ENCODE data around the gene PCK1.
A peak's percentile ranks its signal among the peaks of the same experiment; 100 is the strongest.

Gene PCK1

GRCh38 chr20:57589728-57590484 is 29.0 kb downstream of the PCK1 start:
- DNase-seq, result no peak

DNA sequence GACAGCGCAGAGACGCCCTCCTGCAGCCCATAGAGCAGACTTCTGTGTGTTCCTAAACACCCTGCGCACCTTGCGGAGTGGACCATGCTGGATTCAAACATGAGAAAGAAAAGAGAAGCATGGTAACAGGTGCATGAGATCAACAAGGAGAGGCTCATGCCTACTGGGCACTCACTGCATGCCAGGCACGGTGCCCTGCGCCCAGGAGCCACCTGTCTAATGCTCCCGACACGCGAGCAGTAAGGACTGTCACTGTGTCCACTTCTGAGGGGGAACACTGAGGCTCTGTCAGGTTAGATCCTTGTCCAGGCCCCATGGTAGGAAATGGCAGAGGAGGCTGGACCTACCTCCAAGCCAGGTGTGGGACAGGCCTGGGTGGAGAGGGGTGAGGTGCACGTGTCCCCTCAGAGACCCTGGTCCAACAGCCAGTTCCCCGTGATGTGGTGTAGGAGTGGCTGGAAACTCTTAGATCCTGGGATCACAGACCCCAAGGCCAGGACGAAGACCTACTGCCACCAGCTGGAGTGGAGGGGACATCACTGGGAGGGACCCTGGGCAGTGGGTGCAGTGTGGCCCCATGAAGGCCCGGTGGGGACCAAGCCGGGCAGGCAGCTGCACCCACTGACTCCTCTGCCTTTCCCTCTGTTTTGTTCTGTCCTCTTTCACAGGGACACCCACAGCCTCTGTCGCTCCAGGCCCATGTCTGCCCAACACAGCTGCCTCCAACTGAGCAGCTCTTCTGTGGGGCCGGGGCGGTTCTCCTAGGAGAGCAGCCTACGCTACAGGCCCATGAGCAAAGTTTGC is 29.8 kb downstream of the PCK1 start:
- DNase-seq, result no peak

GRCh38 chr20:57591289-57592229 is 30.6 kb downstream of the PCK1 start:
- DNase-seq, result no peak

DNA sequence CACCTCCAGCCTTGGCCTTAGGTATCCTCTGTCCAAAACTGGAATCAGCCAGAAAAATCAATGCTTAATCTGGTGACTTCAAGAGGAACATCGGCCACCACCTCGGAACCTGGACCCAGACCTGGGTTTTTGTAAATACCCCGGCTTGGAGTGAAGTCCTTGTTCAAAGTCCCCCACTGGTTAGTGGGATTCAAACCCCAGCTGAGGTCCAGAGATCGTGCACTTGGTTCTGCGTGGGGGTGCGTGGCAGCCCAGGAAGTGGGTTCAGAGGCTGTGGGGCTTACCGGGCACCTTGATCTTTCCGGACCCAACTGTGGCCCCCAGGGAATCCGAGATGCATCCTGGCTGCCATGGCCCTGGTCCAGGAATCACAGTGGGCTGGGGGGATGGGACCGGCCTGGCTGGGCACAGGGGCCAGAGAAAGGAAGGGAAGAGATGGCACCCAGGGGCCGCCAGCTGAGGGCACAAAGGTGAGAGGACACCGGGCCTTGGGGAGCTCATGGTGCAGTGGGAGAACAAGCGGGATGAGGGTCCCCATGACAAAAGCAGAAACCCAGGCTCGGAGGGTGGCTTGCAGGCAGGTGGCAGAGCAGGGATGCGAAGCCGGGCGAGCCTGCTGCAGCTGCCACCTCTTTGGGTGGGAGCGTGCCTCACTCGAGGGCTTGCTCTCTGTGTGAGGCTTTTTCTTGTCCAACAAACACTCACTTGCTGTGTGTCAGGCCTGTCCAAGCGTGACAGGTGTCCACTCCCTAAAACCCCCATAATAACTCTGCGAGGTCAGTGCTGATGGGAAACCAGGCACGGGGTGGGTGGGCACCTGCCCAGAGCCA is 31.6 kb downstream of the PCK1 start:
- DNase-seq, result no peak

DNA sequence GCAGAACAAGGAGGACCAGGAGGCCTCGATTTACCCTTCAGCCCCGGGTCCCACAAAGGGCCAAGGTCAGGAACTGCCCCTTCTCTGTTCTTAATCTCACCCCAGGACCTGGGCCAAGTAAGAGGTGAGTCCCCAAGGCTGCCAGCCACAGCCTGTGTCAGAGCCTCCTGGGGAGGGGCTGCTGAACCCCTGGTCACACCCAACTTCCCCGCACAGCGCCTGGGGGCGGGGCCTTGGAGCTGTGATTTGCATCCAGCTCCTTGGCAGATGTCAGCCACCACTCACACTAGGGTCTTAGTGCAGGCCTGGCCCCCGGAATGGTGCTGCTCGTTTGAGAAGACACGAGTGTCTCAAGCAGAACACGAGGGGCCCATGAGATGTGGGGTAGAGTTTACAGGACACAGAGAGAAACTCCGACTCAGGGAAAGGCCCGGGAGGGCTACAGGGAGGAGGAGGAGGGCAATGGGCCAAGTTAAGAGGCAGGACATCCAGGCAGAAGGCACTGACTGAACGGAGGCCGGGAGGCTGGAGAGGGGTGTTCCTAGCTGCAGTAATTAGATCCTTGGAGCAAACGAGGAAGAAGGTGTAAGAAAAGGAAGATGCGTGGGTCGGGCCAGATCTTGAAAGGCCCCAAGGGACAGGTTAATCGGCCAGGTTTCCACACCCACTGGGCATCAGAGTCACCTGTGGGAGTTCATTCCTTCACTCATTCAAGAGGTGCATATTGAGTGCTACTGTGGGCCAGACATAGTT is 32.4 kb downstream of the PCK1 start:
- no peak for DNase-seq

- DNase-seq, result peak; percentile 40
Observed at GRCh38 chr20:57594092-57594951, 33.4 kb downstream of the PCK1 start.

DNA sequence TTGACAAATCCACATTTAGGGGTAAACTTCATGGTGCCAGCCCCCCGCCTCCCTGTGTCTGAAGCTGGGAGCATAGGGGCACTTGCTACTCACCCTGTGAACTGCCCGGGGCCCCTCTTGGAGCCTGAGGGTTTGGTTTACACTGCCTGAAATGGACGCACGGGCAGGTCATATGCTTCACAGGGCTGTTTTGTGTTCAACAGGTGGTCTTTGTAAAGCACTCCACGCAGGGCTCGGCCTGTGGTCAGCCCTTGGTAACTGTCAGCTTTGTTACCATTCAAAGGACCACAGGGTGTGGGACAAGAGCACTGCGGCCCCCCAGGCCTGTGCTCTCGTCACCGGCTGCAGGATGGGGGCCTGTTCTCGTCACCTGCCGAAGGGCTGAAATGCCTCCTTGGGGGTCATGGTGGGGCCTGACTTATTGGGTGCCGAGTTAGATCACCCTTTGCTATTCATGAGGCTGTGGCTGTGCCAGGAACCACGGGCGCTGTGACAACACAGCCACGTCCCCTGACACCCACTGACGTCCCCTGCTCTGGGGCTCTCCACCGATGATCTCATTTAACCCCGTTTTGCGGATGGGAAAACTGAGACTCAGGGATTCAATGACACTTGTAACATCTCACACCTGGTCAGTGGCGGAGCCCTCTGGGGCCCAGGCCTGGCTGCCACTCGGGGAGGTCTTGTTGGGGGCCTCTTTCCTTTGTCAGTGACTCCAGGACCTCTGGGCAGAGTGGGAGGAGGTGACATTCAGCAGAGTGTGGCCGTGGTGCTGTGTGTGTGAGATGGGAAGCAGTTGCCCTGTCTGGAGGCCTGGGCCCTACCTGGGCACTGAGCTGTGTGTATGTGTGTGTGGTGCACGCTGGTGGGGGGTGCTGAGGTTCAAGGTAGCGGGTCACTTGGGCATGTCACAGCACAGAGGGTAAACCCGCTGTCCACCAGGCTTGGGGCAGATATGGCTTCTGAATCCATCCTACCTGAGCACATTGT is 34.4 kb downstream of the PCK1 start:
- no peak for DNase-seq

DNA sequence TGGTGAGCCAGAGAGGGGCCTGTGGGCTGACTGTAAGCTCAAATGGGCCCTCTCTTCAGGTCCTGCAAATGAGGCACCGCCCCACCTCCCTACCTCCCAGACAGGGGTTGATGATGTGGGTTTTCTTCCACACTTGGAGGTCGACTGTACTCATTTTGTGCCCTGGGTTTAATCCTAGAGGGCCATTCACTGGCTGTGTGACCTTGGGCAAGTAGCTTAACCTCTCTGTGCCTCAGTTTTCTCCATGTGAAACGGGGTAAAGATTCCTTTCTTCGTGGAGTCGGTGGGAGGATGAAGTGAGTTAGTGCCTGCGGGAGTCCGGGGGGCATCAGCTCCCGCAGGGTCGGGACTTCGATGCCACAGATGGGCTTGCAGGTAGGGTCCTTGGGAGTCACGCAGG is 35.4 kb downstream of the PCK1 start:
- DNase-seq, result no peak

DNA sequence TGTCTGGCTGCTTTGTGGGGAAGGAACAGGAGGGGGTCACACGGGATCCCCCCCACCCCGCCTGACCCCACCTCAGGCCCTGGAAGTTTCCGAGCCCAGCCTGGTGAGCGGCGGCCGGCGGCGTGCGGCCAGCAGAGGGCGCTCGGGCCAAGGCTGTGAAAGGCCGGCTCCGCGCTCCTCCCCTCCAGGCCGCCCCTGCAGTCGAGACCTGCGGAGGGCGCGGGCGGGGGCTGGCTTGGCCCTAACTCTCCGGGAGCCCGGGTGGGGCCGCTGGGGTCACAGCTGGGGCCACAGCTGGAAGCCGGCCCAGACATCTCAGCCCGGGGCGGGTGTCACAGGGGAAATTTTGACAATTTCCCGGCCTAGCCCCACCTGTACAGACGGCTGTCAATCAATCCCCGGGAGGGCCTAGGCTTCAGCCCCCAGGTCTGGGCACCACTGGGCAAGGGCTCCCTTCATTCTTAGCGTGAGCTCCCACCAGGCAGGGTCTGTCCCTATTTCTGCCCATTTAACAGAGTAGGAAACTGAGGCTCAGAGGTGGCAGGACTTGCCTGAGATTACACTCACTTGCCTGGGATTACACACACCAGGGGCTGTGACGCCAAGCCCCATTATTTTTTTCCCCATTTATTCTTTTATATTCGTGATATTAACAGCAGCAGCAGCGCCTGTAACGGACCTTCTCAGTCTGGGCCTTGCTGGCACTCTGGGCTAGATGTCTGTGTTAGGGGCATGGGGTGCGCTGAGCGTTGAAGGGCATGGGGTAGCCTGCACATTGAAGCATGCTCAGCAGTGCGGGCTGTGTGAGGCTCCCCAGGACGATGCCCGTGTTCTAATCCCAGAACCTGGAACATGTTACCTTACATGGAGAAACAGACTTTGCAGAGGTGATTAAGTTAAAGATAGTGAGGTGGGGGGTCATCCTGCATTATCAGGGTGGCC is 36.4 kb downstream of the PCK1 start:
- DNase-seq, result peak; percentile 65

DNA sequence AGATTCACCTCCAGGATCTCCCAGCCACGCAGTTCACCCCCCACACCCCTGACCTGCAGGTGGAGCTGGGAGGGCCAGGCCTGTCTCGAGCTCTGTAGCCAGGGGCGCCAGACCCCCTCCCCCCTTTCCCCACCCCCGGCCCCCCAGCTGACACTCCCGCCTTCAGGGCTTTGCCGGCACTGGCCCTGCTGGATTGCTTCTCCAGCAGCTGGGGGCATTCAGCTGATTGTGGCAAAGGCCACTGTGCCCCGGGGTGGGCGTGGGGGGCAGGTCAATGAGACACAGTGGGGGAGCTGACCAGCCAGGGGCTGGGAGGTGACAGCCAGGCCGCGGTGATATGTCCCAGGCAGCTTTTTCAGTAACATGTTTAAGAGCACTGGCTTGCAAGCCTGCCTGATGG is 37.1 kb downstream of the PCK1 start:
- DNase-seq, result no peak

DNA sequence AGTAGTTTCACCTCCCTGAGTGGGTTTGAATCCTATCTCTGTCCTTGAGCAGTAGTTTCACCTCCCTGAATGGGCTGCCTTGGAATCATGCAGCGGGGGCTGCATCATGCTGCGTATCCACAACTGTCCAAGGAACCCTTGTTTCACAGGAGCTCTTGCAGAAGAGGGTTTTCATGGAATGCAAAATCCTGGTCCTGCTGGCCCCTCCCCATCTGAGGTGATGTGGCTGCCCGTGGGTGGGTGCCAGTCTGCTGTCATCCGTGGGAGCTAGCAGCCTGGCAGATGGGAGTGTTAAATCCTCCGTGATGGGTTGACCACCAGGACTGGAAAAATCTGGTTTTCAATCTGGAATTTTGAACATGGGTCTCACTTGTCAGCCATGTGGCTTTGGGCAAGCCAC is 37.6 kb downstream of the PCK1 start:
- no peak for DNase-seq

DNA sequence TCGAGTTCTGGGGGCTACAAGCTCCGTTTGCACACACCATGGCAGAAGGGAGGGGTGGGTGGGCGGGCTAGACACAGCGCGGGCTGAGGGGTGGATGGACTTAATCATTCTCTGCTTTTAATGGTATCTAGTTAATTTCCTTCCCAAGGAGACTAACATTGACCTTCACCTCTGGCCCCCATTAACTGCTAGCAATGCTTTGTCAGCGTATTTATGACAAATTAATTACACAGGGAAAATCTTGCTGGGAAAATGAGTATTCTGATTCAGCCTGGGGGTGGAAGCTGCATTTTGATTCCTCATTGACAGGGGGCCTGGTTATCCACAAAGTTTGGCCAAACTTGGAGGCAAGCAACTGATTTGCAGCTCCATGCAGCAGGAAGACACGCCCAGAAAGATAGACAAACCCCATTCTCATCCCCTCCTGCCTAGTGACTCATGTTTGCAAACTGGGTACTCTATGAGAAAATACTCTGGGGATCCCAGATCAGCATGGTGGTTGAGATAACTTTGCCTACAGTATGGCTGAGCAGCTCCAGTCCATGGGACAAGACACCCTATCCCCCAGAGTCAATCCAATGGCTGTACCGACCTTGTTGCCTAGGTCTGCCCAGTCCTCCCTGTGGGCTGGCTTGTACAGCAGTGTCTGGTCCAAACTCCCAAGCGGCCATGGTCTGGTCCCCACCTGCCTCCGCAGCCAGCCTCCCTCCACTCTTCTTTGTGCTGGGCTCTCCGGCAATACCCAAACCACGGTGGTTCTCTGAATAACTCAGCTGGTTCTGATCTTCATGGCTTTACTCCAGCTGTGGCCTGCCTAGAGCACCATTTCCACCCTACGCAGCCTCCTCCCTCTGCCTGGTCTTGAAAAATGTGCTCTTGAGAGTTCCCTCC is 39.7 kb downstream of the PCK1 start:
- DNase-seq, result no peak

GRCh38 chr20:57601211-57601570 is 40.3 kb downstream of the PCK1 start:
- DNase-seq, result no peak

DNA sequence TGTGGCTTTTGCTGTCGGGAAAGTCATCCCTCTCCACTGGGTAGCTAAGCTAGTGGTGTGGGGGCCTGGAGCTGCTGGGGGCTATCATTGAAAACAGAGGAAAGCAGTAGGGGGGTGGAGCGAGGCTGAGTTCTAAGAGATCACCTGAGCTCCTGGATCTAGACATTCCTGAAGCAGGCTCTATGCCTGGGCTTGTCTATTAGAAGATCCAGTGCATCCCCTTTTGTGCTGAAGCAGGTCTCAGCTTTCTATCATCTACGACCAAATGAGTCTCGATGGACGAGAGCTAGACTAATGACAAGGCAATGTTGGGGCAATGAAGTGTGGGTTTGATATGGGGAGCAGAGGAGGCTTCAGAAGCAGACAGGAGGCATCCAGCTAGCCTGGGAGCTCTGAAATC is 40.8 kb downstream of the PCK1 start:
- no peak for DNase-seq

DNA sequence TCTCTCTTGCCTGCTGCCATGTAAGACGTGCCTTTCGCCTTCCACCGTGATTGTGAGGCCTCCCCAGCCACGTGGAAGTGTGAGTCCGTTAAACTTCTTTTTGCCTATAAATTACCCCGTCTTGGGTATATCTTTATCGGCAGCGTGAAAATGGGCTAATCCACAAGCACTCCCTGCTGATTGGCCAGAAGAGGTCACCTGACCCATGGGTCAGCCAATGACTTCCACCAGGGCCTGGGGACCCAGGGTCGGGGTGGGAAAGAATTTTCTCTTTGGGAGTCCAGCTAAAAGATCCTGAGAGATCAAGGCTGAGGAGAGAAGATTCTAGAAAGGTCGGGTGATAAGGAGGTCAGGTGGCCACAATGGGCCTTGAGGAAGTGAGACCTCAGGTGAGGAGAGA is 42.2 kb downstream of the PCK1 start:
- DNase-seq, result no peak

GRCh38 chr20:57605045-57605444 is 44.1 kb downstream of the PCK1 start:
- no peak for DNase-seq

DNA sequence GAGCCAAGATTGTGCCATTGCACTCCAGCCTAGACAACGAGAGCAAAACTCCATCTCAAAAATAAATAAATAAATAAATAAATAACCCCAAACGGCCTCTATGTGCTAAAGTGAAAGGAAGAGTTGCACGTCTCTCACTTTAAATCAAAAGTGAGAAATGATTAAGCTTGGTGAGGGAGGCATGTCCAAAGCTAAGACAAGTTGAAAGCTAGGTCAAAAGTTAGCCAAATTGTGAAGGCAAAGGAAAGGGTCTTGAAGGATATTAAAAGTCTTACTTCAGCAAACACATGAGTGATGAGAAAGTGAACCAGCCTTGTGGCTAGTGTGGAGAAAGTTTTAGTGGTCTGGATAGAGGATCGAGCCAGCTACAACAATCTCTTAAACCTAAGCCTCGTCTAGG is 45.0 kb downstream of the PCK1 start:
- no peak for DNase-seq

Measured in effector CD8-positive, alpha-beta T cell (primary cell).